Measurements from ENCODE around the gene MKLN1.
"Not testable (repeated sequence)": the region's sequence is repeated elsewhere in the genome, so short reads cannot be mapped to it uniquely, and the experiment has no call there.

Gene MKLN1

GRCh38 chr7:131404226-131404911 lies 76.7 kb downstream of the MKLN1 start:
- DNase-seq = no peak

DNA sequence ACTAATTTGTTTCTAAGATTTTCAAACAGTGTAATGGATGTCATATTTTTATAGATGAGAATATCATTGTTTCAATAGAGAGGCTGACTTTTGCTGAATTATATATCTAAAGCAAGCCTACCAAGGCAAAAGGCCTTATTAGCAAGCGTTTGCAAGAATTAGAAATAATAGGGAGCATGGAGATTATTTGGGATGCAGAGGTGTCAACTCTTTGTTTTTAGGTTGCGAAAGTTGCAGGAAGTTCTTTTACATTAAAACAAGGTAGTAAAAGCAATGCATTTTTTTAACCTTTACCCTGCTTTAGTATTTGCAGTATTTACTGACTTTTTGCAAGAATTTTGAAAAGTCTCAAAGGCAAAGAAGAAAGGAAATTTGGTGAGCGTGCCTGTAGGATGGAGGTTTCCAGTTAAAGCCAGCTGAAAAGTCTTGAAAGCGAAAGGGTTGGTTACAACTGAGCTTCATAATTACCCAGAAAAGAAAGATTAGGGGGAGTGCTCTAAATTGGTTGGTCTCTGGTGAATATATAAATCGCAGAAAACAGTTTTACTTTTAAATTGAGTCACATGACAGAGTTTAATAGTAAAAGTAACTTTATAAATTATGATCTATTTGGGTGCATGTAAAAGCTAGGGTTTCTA lies 81.6 kb downstream of the MKLN1 start:
- DNase-seq = no peak

GRCh38 chr7:131412031-131412430 lies 84.4 kb downstream of the MKLN1 start:
- no peak for DNase-seq

DNA sequence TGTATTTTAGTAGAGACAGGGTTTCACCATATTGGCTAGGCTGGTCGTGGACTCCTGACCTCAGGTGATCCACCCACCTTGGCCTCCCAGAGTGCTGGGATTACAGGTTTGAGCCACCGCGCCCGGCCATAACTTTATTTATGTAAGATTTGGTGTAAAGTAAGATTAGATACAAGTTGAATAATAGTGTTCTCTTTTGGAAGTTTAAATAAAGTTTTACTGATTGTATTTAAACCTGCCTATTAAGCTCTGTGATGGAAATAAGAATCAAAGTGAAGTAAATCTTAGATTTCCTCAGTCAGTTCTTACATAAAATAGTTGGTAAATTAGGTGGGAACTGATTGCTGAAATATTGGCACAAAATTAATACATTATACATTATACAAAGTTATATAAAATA lies 86.0 kb downstream of the MKLN1 start:
- DNase-seq = no peak

- peak; percentile 35 to 76 (median 72) for DNase-seq
Observed at GRCh38 chr7:131424219-131424822, 96.6 kb downstream of the MKLN1 start.

GRCh38 chr7:131425992-131426391 lies 98.3 kb downstream of the MKLN1 start:
- no peak for DNase-seq

DNA sequence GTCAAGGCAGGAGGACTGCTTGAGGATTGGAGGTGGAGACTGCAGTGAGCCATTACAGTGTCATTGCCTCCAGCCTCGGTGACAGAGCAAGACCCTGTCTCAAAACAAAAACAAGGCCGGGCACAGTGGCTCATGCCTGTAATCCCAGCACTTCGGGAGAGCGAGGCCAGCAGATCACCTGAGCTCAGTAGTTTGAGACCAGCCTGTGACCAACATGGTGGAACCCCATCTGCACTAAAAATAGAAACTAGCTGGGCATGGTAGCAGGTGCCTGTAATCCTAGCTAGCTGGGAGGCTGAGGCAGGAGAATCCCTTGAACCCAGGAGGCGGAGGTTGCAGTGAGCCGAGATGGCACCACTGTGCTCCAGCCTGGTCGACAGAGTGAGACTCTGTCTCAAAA lies 103.2 kb downstream of the MKLN1 start:
- DNase-seq = not testable (repeated sequence)

GRCh38 chr7:131431289-131431688 lies 103.6 kb downstream of the MKLN1 start:
- no peak for DNase-seq

DNA sequence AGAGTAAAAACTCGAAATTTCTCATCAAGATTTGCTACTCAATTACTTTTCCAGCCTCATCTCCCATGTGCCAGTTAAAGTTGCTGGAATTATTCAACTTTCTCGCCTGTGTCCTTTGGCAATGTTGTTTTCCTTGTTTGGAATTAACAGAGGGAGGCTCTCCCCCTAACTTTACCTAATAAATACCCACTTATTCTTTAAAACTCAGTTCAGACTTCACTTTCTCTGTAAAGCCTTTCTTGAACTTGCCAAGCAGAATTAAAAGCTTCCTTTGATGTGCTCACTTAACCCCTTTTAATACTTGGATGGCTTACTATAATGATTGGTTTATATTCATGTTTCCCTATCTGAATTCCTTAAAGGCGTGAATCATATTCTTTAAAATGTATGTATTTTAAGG lies 104.1 kb downstream of the MKLN1 start:
- no peak for DNase-seq

- no peak for DNase-seq
Observed at GRCh38 chr7:131436384-131436783, 108.7 kb downstream of the MKLN1 start.

GRCh38 chr7:131438969-131439368 lies 111.3 kb downstream of the MKLN1 start:
- DNase-seq = no peak

GRCh38 chr7:131443496-131443895 lies 115.8 kb downstream of the MKLN1 start:
- DNase-seq = no peak

GRCh38 chr7:131444683-131445082 lies 117.0 kb downstream of the MKLN1 start:
- no peak for DNase-seq

DNA sequence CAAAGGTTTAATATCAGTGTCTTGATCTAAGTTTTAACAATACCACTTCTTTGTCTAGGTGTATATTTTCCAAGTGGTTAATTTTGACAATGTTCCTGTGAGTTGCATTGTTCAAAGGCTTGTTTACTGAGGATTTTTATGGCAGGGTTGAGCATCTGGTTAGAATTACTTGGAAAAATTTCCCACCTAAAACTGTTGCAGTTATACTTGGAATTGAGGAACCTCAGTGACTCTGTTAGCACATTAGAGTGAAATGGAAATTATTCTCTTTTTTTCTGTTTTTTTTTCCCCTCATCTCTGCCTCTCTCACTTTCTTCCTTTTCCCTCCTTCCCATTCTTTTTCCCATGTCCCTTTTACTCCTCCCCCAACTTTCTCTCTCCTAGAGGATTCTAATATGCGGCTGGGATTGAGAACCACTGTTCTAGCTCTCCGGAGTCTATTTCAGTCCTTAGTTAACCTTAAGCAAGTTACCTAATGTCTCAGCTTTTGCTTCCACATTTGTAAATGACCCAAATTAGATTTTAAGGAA lies 121.8 kb downstream of the MKLN1 start:
- DNase-seq = no peak

GRCh38 chr7:131454498-131454897 lies 126.8 kb downstream of the MKLN1 start:
- no peak for DNase-seq

DNA sequence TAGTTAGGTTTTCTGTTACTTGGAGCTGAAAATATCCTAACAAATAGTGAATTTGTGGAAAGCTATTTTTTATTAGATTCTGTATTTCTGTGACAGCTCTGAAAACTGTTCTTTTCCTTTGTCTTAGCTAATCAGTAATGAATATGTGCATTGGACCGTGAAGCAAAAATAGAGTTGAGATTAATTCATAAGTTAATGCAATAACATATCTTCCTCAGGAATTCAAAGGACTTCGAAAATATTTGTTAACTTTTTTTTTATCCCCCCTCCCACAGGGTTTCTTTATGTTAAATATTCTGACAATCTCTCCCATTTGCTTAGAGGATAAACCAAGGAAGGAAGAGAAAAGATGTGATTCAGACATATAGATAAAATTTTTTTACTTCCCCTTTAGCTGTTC lies 127.3 kb downstream of the MKLN1 start:
- DNase-seq = peak in 1 of 3 donors; percentile 7

DNA sequence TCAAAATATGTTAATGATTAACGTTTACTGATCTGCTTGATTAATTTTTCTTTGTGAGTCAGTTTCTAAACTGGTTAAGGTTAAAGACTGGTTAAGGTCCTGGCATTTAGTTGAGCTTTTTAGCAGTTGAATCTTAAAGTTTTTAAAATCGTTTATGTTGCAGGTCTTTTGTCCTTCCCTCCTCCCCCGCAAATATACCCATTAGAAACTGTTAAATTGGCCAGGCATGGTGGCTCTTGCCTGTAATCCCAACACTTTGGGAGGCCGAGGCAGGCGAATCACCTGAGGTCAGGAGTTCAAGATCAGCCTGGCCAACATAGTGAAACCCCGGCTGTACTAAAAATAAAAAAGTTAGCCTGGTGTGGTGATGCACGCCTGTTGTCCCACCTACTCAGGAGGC lies 127.9 kb downstream of the MKLN1 start:
- no peak for DNase-seq

DNA sequence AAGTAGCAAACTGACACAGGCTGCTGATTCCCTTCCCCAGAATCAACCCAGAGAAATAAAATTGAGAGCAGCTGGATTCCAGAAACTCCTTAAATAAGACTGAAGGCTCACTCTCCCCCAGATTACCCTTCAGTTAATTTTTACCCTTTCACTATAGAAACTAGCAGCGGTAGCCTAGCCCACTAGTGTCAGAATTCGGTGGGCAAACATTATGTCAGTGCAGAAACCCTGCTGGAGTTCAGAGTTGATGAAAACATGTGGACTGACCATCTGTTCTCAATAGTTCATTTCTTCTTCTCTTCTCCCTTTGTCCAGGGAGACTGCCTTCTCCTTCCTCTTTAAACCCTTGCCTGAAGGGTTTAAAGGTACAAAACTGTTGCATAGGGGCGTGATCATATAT lies 128.7 kb downstream of the MKLN1 start:
- DNase-seq = no peak

DNA sequence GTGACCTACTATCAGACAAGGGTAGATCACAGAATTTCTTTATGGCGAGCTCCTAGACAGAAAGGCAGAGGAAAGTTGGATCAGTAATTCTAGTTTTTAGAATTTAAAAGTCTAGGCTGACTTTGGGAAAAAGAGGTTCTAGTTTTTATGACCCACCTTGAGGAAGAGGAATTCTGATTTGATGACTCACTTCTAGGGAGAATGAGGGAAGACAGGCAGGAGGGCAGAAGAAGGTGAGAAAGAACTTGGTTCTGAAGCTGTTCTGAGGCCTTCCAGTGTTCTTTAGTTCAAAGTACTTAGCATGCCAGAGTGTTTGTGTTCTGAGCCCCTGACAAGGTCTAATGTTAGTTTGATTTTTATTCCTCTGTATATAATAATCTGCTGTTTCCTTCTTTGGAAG lies 131.6 kb downstream of the MKLN1 start:
- DNase-seq = no peak

- DNase-seq = no peak
Observed at GRCh38 chr7:131462059-131462458, 134.4 kb downstream of the MKLN1 start.

GRCh38 chr7:131462715-131463114 lies 135.0 kb downstream of the MKLN1 start:
- not testable (repeated sequence) for DNase-seq

DNA sequence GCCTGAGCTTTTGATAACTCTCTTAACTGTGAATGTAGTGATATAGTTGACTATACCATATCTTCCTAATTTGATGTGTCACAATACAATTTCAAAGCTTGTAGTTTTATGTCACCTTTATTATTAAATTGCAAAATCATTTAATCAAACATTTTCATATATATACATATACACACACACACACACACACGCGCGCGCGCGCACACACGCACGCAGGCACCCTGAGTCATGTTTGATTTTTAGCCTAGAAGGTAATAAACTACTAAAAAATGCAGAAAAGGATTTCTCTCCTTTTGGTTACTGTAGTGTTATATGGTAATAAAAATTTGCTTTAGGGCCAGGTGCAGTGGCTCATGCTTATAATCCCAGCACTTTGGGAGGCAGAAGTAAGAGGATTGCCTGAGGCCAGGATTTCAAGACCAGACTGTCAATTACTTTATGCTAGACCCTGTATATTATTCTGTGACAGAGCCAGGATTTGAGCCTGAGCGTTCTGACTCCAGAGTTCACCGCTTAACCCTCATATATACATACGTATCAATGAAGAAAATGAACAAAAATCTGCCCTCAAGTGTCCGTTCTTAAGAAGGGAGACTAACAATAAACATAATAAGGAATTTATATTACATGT lies 139.2 kb downstream of the MKLN1 start:
- DNase-seq = no peak

DNA sequence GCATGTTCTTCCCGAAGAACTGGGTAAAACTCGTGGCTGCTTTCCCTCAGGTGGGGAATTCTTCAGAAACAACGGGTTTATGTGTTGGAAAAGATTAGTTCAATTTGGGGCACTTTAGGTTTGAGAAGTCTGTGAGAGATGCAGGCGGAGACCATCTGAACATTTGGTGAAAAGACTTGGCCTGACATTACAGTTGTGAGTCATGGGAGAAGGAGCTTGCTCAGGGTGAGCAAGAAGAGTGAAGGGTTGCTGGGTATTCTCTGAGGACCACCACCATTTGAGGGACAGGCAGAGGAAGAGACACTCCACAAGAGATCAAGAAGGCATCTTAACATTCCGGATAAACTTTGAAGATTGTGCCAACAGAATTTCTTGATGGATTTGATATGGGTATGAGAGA lies 140.1 kb downstream of the MKLN1 start:
- no peak for DNase-seq

Data from suppressor macrophage treated with lipopolysaccharide for 1 hour (primary cell).